HS-5 (cell line): Measurements from ENCODE around the gene HSH2D.
"Not testable (repeated sequence)": the region's sequence is repeated elsewhere in the genome, so short reads cannot be mapped to it uniquely, and the experiment has no call there.

ENCODE experiments used
- DNase-seq: peaks from one replicate; pipeline ENCODE4 v3.0.0-alpha.2; 2012; ENCODE audit warnings: low read depth

The HSH2D gene

GRCh38 chr19:16143399-16144215 is at the start of gene HSH2D:
Gene HSH2D (plus strand): TSS chr19:16143685. CDS start chr19:16148751, 5,066 bp downstream.
- DNase-seq = no peak

GRCh38 chr19:16094360-16095070 is 49.0 kb upstream of the HSH2D start:
- no peak for DNase-seq

- DNase-seq = no peak
These were observed 48.4 kb upstream of the HSH2D start for GRCh38 chr19:16095071-16095571.

- no peak for DNase-seq
These were observed 47.1 kb upstream of the HSH2D start for GRCh38 chr19:16096280-16096855.

- DNase-seq = no peak
These were observed 45.1 kb upstream of the HSH2D start for GRCh38 chr19:16098416-16098768.

GRCh38 chr19:16098821-16099220 is 44.7 kb upstream of the HSH2D start:
- DNase-seq = no peak

DNA sequence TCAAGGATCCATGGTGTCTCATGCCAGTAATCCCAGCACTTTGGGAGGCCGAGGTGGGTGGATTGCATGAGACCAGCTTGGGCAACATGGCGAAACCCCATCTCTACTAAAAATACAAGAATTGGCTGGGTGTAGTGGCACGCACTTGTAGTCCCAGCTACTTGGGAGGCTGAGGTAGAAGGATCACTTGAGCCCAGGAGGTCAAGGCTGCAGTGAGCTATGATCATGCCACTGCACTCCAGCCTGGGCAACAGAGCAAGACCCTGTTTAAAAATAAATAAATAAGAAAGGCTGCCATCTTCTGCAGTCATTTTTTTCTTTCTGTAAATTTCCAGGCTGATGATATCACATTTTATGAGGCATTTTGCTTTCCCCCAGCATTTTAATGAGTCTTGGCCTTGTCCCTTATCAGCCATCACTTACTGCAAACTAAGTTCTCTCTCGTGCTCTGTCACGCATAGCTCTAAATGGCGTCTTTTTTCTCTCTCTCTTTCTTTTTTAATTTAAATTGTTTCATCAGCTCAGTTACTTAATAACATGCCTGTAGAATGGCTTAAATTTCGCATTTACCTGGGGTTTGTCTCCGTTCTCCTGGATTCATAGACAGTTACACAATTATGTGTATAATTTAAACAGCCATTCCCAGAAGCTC is 44.0 kb upstream of the HSH2D start:
- not testable (repeated sequence) for DNase-seq

GRCh38 chr19:16100524-16100923 is 43.0 kb upstream of the HSH2D start:
- no peak for DNase-seq

DNA sequence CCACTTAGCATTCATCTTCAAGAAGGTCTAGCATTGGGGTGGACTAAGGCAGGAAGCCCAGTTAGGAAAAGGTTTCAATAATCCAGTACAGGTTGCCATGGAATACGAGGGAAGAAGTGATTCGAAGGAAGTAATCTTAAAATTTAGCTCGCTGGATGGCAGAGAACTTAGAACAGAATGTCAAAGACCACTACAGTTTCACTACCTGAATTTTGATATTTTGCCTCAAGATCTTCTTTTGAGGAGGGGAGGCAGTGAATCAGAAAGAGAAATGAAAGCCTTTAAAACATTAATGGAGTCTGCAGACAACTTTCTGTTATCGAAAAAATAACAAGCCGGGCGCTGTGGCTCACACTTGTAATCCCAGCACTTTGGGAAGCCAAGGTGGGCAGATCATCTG is 38.8 kb upstream of the HSH2D start:
- no peak for DNase-seq

DNA sequence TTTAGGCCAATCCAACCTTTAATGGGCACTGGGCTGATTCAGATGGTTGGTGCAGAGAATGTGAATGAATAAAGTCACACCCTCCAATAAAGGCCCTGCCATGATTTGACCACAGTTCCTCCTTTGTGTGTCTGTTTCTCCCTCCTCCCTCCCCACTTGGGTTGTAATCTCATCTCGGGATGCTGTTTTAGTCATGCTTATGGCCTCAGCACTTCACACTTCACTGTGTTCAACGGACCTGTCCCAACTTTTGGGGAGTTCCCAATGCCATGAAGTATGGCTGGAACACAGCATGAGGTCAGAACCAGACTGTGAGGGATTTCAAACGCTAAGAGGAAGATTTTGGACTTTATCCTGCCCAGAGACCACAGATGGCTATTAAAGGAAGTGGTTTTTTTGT is 37.4 kb upstream of the HSH2D start:
- no peak for DNase-seq

DNA sequence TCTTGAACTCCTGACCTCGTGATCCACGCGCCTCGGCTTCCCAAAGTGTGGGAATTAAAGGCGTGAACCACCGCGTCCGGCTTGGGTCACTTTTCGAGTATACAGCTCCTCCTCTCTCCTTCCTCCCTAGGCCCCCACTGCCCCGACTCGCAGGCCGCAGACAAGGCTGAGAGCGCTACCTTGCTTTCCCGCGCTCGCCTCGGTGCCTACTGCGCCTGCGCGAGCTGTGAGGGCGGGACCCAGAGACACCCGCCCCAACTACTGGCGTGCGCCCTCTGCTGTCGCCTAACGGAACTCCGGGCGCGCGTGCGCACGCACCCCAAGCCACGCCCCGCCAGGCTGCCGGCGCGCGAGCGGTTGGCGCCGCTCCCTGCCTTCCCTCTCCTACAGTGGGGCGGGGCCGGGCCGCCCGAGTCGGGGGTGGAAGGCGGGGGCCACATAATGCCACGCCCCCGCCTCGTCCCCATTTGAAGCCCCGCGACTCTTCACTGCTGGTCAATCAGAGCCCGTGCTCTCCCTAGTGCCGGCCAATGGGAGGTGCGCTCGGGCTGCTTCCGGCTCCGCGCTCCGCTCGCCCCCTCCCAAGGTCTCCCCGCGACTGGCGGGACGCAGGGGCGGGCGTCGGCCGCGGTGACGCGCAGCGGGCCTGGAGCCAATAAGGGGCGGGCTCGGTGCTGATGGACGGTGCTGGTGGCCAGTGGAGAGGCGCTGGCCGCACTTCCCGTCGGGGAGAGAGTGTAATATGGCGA is 32.2 kb upstream of the HSH2D start, which contains the start of gene RAB8A:
TSS of gene RAB8A (plus strand) at position 730 of the 749 bp plus-strand sequence. CDS start at position 743, 13 bp downstream.
- peak; percentile 82 for DNase-seq

GRCh38 chr19:16111909-16112752 is 31.4 kb upstream of the HSH2D start:
- DNase-seq = no peak

- no peak for DNase-seq
These were observed 30.7 kb upstream of the HSH2D start for GRCh38 chr19:16112778-16113177.

- DNase-seq = no peak
These were observed 29.8 kb upstream of the HSH2D start for GRCh38 chr19:16113727-16114126.

- no peak for DNase-seq
These were observed 28.0 kb upstream of the HSH2D start for GRCh38 chr19:16115301-16116039.

DNA sequence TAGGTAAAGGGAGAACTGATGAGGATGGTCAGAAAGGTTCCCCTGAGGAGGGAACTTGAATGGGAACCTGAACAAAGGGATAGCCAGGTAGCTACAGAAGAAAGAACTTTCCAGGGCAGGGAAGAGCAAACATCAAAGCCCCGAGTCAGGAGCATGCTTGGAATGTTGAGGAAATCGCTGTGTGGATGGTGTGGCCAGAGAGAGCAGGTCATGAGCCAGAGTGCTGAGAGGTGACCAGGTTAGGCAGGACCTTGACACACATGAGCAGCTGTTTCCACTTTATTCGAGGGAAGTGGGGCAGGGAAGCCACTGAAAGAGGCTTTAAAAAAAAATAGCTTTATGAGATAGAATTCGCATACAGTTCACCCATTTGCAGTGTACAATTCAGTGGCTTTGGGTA is 27.4 kb upstream of the HSH2D start:
- no peak for DNase-seq

GRCh38 chr19:16117594-16118033 is 25.9 kb upstream of the HSH2D start:
- DNase-seq = no peak

GRCh38 chr19:16118489-16119033 is 24.9 kb upstream of the HSH2D start:
- no peak for DNase-seq

DNA sequence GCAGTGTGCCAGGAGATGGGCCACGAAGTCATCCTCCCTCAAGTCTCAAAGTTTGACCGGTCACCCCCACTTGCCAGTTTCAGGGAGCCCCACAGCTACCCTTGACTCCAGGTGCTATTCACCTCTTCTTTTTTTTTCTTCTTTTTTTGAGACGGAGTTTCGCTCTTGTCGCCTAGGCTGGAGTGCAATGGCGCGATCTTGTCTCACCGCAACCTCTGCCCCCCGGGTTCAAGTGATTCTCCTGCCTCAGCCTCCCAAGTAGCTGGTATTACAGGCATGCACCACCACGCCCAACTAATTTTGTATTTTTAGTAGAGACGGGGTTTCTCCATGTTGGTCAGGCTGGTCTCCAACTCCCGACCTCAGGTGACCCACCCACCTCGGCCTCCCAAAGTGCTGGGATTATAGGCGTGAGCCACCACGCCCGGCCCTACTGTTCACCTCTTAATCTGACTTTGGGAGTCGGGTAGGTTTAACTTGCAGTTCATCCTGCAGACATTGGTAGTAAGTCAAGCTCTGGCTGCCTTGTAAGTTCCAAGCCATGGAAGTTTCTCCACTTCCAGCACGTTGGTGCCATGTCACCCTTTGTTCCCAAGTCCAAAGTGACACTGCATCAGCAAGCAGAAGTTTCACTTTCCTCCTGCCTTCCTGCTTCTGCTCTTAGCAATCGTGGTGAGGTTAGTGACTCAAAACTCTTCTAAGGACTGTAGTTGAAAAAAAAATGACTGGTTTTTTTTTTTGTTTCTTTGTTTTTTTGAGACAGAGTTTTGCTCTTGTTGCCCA is 24.2 kb upstream of the HSH2D start:
- not testable (repeated sequence) for DNase-seq
